GM18526 (cell line): ENCODE data around the gene ZNF134.
A peak's percentile ranks its signal among the peaks of the same experiment; 100 is the strongest.

Experiments used
- POLR2A ChIP-seq: IDR thresholded peaks from 3 replicates; pipeline ENCODE4 v1.6.1; 2011; ENCODE audit not compliant: insufficient read length; ENCODE audit errors: extremely low read depth

ZNF134 gene

DNA sequence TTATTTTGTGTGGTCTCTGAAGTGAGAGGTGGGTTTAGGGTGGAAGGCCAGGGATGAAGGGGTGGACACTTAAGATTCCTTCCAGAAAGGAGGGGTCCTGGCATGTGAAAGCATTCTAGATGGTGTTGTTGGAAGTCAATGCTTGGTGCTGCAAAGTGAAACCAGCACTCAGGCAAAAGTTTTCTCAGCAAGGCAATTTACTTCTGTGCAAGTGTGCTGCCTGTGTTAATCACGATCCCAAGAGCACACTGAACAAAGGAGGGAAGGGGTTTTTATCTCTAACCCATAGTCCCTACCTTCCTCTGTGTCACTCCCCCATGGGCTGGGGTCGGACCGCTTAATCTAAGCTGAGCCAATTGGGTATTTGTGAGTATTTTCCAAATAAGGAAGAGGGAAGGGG lies 1.3 kb downstream of the ZNF134 start:
- TF ChIP-seq POLR2A, result no peak

DNA sequence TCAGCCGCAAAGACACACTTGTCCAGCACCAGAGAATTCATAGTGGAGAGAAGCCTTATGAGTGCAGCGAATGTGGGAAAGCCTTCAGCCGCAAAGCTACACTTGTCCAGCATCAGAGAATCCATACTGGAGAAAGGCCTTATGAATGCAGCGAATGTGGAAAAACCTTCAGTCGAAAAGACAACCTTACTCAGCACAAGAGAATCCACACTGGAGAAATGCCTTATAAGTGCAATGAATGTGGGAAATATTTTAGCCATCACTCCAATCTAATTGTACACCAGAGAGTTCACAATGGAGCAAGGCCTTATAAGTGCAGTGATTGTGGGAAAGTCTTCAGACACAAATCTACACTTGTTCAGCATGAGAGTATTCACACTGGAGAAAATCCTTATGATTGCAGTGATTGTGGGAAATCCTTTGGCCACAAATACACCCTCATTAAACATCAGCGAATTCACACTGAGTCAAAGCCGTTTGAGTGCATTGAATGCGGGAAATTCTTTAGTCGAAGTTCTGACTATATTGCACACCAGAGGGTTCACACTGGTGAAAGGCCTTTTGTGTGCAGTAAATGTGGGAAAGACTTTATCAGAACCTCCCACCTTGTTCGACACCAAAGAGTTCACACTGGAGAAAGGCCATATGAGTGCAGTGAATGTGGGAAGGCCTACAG lies 6.8 kb downstream of the ZNF134 start:
- no peak for TF ChIP-seq POLR2A

DNA sequence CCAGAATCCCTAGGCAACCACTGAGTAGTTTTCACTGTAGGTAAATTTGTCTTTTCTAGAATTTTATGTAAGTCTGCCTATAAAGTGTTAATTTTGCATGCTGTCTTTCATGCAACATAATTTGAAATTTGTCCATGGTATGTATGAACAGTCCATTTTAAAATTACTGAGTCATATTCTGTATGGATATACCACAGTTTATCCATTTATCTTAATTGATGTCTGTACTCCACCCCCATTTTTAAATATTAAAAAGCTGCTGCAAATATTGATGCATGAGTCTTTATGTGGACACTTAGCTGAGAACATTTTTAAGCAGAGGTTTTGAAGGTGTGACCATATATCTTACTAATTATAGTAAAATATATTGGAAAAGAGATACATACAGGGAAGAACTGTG lies 9.0 kb downstream of the ZNF134 start:
- no peak for TF ChIP-seq POLR2A

DNA sequence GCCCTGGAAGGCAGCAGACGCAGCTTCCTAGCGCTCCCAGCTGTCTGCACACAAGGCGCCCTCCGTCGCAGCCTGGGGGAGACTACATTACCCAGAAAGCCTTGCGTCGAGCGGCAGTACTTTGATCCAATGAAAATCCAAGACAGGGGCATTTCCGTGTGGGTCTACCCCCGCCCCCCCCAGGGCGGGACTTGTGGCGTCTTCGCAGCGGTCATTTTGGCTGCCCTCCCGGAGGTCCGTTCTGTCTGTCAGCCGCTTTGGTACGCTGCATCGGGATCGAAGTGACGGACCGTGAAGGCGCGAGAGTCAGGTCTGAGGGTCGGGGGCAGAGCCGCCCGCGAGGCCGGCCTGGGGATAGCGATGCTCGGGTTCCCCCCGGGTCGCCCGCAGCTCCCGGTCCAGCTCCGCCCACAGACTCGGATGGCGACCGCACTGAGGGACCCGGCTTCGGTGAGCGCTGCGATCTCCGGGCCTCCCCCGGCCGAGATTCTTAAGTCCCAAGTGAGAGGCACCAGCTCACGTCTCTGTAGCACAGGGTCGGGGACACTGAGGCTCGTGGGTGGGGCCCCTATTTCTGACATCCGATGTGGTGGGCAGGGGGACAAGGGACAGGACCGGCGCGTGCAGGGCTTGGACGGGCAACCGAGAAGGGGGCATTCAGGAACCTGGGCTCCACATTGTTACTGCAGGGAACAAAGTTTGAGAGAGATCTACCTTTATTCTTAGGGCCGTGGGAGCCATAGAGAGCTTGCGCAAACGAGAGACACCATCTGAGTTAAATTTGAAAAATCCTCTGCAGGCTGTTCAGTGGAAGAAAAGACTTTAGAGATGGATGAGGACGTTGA lies 19.2 kb downstream of the ZNF134 start, which contains the start of gene ZNF211:
Gene ZNF211, plus strand, starts transcription at position 182 of the 845 bp plus-strand sequence. Its CDS starts 179 bp downstream, at position 361.
- TF ChIP-seq POLR2A, result peak; percentile 62

DNA sequence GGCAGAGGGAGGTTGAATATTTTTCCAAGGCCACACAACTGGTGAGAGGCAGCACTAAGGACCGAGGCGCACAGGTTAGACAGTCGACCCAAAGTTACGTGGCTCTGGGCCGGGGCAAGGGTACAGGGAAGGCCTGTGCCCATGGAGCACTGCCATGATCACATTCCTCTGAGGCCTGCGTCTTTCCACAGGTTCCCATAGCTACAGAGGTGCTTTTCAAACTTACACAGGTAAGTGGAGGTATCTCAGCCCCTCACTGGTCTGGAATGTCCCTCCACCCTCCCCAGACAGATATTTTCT lies 19.7 kb downstream of the ZNF134 start:
- no peak for TF ChIP-seq POLR2A

DNA sequence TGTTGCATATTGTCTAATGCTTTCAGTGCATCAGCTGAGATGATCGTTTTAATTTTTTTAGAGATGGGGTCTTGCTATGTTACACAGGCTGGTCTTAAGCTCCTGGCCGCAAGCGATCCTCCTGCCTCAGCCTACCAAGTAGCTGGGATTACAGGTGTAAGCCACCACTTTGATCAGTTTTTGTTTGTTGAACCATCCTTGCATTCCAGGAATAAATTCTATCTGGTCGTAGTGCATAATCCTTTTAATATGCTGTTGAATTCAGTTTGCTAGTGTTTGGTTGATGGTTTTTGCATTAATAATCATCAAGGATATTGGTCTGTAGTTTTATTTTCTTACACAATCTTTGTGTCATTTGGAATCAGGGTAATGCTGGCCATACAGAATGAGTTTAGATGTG lies 23.3 kb downstream of the ZNF134 start:
- no peak for TF ChIP-seq POLR2A

DNA sequence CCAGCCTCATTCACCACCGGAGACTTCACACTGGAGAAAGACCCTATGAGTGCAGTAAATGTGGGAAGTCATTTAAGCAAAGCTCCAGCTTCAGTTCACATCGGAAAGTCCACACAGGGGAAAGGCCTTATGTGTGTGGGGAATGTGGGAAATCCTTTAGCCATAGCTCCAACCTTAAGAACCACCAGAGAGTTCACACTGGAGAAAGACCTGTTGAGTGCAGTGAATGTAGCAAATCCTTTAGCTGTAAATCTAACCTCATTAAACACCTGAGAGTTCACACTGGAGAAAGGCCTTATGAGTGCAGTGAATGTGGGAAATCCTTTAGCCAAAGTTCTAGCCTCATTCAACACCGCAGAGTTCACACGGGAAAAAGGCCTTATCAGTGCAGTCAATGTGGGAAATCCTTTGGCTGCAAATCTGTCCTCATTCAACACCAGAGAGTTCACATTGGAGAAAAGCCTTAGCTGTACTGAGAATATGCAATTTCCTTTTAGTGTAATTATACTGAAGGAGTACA lies 27.7 kb downstream of the ZNF134 start:
- TF ChIP-seq POLR2A, result no peak

DNA sequence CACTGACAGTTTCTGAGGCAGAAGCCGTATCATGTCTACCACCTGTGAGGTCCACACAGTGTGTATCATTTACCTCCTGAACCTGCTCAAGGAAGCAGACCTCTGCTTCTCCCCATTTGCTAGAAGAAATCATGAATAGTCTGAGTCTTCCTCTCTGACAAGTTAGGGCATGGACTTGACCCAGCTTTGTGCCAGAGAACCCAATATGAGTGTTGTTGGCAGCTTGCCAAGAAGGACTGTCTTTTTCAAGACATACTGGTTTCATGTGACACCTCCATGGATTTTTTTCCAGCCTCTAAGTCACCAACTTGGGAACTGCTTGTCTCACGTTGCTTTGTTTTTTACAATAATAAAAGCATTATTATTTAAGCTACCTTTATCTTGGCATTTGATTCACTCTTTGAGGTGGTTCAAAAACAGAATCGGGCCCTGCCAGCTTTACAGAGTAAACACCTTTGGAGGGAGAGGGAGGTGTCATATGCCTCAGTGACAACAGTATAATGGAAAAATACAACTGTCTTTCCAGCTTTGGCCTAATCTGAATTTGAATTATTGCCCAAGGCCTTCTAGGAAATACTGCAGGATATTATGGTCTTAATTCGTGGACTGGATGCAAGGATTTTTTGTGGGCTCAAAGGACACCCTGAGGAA lies 28.5 kb downstream of the ZNF134 start:
- no peak for TF ChIP-seq POLR2A

DNA sequence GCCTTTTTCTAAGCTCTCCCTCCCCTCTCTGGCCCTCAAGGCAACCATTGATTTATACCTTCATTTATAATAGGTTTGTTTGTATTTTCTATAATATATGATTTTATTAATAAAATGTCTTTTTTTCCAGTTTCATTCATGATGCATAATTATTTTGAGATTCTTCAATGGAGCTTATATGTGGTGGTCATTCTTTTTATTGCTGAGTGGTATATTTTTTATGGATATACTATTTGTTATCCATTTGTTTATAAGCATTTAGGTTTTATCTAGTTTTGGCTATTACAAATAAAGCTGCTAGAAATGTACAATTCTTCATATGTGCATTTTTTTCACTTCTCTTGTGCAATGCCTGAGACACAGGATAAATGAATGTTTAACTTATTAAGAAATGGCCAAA lies 29.7 kb downstream of the ZNF134 start:
- no peak for TF ChIP-seq POLR2A

DNA sequence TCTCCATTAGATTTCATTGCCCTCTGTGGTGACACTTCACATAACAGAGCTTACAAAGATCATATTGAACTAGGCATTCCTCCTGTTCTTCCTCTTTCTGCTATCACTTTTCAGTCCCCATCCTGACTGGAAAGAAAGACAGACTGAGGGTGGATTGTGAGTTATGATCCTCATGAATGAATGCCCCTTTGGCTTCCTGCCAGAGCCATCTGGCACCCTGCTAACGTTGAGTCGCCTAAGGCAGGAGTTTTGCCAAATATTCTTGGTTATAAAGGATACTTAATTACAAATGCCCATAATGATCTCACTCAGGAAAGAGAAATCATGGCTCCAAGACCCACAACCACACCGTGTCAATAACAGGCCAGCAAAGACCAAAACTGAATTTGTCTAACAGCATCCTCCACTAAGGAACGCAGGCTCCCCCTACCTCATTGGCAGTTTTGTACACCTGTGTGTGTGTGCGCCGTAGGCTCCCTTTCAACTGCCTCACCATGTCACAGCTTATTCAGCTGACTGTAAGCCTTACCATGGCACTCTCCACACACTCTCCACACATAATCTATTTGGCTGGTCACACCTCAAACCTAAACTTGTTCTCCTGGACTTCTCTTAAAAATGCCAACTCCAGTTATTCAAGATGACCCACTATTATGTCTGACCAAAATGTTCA lies 34.4 kb downstream of the ZNF134 start:
- TF ChIP-seq POLR2A, result no peak

DNA sequence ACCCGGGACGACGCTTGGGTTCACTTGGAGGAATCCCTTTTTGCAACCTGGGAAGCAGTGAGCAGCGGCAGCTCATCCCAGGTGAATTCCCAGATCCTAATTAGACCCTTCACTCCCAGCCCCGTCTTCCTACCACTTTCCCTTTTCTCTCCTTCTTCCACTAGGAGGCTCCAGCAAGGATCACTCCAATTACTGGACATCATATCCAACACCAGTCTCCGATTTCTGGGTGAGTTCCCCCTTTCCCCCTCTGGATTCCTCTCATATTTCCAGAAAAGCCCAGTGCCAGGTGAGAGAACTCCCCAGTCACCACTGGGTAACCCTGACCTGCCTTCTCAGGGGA lies 37.6 kb downstream of the ZNF134 start:
- TF ChIP-seq POLR2A, result no peak

DNA sequence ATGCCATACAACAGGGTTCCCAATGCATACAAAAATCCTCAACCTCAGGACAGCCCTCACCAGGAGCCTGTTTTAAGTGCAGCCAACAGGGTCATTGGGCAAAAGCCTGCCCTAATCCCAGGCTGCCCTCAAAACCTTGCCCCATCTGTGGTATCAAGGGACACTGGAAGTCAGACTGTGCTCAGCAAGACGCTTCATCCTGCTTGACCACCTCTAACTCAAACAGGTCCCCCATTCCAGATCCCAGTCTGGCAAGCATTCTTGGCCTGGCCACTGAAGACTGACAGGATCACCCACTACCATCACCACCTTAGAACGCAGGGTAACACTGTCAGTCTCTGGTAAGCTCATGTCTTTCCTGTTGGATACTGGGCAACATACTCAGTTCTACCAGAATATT lies 39.6 kb downstream of the ZNF134 start:
- no peak for TF ChIP-seq POLR2A

DNA sequence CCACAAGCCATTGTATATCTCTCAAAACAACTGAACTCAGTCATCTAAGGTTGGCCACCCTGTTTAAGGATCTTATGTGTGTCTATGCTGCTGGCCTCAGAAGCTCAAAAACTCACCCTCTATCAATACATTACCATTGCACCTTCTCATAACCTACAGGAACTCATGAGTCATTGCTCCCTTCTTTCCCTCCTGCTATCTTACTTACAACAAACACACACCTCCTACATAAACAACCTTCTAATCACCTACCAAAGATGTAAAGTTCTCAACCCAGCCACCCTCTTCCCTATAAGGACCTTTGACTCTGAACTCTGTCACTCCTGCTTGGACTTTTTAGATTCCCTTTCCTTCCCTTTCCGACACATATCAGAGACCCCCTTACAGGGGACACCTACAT lies 41.4 kb downstream of the ZNF134 start:
- no peak for TF ChIP-seq POLR2A

DNA sequence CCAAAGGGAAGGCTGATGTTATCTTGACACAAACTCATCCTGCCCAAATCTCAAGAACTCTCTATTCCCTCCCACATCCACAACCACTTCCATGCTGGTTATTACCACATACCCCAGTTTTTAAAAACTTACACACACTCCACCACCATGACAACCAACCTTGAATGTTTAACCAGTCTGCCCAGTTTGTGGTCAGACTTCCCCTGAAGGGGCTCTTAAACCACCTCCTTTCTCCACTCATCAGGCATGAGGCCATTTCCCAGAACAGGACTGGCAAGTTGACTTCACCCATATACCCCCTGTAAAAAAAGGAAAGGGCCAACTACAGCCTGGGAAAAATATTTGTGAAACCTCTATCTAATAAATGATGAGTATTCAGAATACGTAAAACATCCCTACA lies 42.3 kb downstream of the ZNF134 start:
- TF ChIP-seq POLR2A, result no peak

DNA sequence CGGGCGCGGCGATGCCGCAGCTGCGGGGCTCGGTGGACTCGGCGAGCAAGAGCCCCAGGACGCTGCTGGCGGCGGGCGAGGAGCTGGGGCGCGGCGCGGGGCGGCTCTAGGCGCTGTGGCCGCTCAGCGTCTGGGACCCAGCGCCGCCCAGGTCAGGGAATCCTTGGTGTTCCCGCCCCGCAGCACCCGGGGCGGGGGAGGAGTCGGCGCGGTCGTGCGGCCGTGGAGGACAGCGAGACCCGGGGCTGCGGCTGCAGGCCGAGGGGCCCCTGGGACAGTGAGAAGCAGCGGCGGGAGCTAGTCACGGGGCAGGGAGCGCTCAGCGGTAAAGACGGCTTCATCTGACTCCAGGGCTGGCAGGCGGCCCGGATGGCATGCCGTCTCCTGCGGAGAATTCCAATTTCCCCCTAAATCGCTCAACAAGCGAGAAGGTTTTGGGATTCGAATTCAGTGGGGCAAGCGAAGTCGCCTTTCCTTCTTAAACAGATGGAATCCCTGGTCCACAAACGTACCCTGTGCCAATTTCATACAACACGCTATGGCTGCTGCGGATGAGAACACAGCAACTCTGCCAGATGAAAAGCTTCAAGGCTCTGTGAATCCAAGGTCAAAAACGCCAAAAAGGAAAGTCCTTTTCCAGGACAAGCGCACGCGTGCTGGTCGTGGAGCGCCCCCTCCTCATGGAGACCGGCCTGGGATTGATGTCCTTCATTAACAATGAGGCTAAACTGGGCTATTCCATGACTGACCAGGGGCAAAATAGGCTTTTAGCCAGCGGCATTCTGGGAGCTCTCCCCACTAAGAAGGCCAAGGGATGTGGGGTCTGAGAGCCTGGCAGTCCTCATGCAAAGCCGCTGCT lies 50.5 kb downstream of the ZNF134 start:
- TF ChIP-seq POLR2A, result no peak
